ENCODE measurements around the gene NXPE2.
"Not testable (repeated sequence)": the region's sequence is repeated elsewhere in the genome, so short reads cannot be mapped to it uniquely, and the experiment has no call there.

Gene NXPE2

GRCh38 chr11:114678125-114679036, at the start of gene NXPE2:
NXPE2 (plus strand) TSS chr11:114678527; CDS start chr11:114678576, 49 bp downstream.
- no peaks in the 10 kb centered on the region for H3K36me3 ChIP-seq (ENCODE audit: control insufficient read depth, insufficient read depth, low read length, severe bottlenecking)
- H3K27me3 ChIP-seq (replicated peaks; ENCODE audit: control insufficient read depth, insufficient read depth, low read length), result no peaks in the 10 kb centered on the region
- no peaks in the 10 kb centered on the region for H3K4me1 ChIP-seq (ENCODE audit: control insufficient read depth, insufficient read depth, low read length)
- H3K9me3 ChIP-seq (ENCODE audit: control insufficient read depth, low read length), result peaks cover 5% of the 10 kb centered on the region
- peak; percentile 1 for DNase-seq (ENCODE audit: low read depth)
- H3K4me3 ChIP-seq (ENCODE audit: low read length), result no peak within 1 kb of the TSS
- no peak within 1 kb of the TSS for H3K9ac ChIP-seq (ENCODE audit: low read length)

GRCh38 chr11:114631445-114631965, 46.8 kb upstream of the NXPE2 start:
- not testable (repeated sequence) for H3K9ac ChIP-seq (ENCODE audit: low read length); H3K9me3 ChIP-seq (ENCODE audit: control insufficient read depth, low read length); DNase-seq (ENCODE audit: low read depth)

GRCh38 chr11:114639440-114639839, 38.9 kb upstream of the NXPE2 start:
- H3K36me3 ChIP-seq (ENCODE audit: control insufficient read depth, insufficient read depth, low read length, severe bottlenecking); H3K4me1 ChIP-seq (ENCODE audit: control insufficient read depth, insufficient read depth, low read length); H3K4me3 ChIP-seq (ENCODE audit: low read length); H3K27me3 ChIP-seq (replicated peaks; ENCODE audit: control insufficient read depth, insufficient read depth, low read length); DNase-seq (ENCODE audit: low read depth); H3K9me3 ChIP-seq (ENCODE audit: control insufficient read depth, low read length); H3K9ac ChIP-seq (ENCODE audit: low read length): not testable (repeated sequence)

More at GRCh38 chr11:114631445-114631965, 46.8 kb upstream of the NXPE2 start:
- not testable (repeated sequence) for H3K4me3 ChIP-seq (ENCODE audit: low read length); H3K27me3 ChIP-seq (replicated peaks; ENCODE audit: control insufficient read depth, insufficient read depth, low read length); H3K36me3 ChIP-seq (ENCODE audit: control insufficient read depth, insufficient read depth, low read length, severe bottlenecking); H3K4me1 ChIP-seq (ENCODE audit: control insufficient read depth, insufficient read depth, low read length)

GRCh38 chr11:114650661-114651060, 27.7 kb upstream of the NXPE2 start:
- Histone ChIP-seq H3K9ac (ENCODE audit: low read length) (no peak overlapping the region), H3K4me3 (ENCODE audit: low read length) (no peak overlapping the region), H3K4me1 (ENCODE audit: control insufficient read depth, insufficient read depth, low read length) (no peaks in the 10 kb centered on the region), H3K9me3 (ENCODE audit: control insufficient read depth, low read length) (peaks cover 3% of the 10 kb centered on the region), H3K36me3 (ENCODE audit: control insufficient read depth, insufficient read depth, low read length, severe bottlenecking) (no peaks in the 10 kb centered on the region), H3K27me3 (replicated peaks; ENCODE audit: control insufficient read depth, insufficient read depth, low read length) (no peaks in the 10 kb centered on the region)
- DNase-seq (ENCODE audit: low read depth), result no peak

DNA sequence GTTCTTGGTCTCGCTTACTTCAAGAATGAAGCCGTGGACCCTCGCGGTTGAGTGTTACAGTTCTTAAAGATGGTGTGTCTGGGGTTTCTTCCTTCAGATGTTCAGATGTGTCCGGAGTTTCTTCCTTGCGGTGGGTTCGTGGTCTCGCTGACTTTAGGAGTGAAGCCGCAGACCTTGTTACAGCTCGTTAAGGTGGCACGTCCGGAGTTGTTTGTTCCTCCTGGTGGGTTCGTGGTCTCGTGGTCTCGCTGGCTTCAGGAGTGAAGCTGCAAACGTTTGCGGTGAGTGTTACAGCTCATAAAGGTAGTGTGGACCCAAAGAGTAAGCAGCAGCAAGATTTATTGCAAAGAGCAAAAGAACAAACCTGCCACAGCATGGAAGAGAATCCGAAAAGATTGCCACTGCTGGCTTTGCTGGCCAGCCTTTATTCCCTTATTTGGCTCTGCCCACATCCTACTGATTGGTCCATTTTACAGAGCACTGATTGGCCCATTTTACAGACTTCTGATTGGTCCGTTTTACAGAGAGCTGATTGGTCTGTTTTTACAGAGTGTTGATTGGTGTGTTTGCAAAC, 27.1 kb upstream of the NXPE2 start:
- Histone ChIP-seq H3K9ac (ENCODE audit: low read length) (no peak overlapping the region), H3K36me3 (ENCODE audit: control insufficient read depth, insufficient read depth, low read length, severe bottlenecking) (no peaks in the 10 kb centered on the region), H3K9me3 (ENCODE audit: control insufficient read depth, low read length) (peaks cover 3% of the 10 kb centered on the region), H3K4me1 (ENCODE audit: control insufficient read depth, insufficient read depth, low read length) (no peaks in the 10 kb centered on the region), H3K4me3 (ENCODE audit: low read length) (no peak overlapping the region), H3K27me3 (replicated peaks; ENCODE audit: control insufficient read depth, insufficient read depth, low read length) (no peaks in the 10 kb centered on the region)
- DNase-seq (ENCODE audit: low read depth), result no peak

- no peaks in the 10 kb centered on the region for H3K27me3 ChIP-seq (replicated peaks; ENCODE audit: control insufficient read depth, insufficient read depth, low read length)
- peaks cover 1% of the 10 kb centered on the region for H3K9me3 ChIP-seq (ENCODE audit: control insufficient read depth, low read length)
- no peak overlapping the region for H3K9ac ChIP-seq (ENCODE audit: low read length)
- H3K4me3 ChIP-seq (ENCODE audit: low read length), result no peak overlapping the region
- no peak for DNase-seq (ENCODE audit: low read depth)
- H3K36me3 ChIP-seq (ENCODE audit: control insufficient read depth, insufficient read depth, low read length, severe bottlenecking), result no peaks in the 10 kb centered on the region
- H3K4me1 ChIP-seq (ENCODE audit: control insufficient read depth, insufficient read depth, low read length), result no peaks in the 10 kb centered on the region
Measured at GRCh38 chr11:114653148-114653547, 25.2 kb upstream of the NXPE2 start.

GRCh38 chr11:114664641-114665040, 13.7 kb upstream of the NXPE2 start:
- H3K36me3 ChIP-seq (ENCODE audit: control insufficient read depth, insufficient read depth, low read length, severe bottlenecking), result no peaks in the 10 kb centered on the region
- no peaks in the 10 kb centered on the region for H3K4me1 ChIP-seq (ENCODE audit: control insufficient read depth, insufficient read depth, low read length)
- DNase-seq (ENCODE audit: low read depth), result no peak
- H3K9me3 ChIP-seq (ENCODE audit: control insufficient read depth, low read length), result peaks cover 2% of the 10 kb centered on the region
- H3K4me3 ChIP-seq (ENCODE audit: low read length), result no peak overlapping the region
- no peak overlapping the region for H3K9ac ChIP-seq (ENCODE audit: low read length)
- H3K27me3 ChIP-seq (replicated peaks; ENCODE audit: control insufficient read depth, insufficient read depth, low read length), result no peaks in the 10 kb centered on the region

- H3K9ac ChIP-seq (ENCODE audit: low read length), result no peak overlapping the region
- H3K27me3 ChIP-seq (replicated peaks; ENCODE audit: control insufficient read depth, insufficient read depth, low read length), result no peaks in the 10 kb centered on the region
- peaks cover 11% of the 10 kb centered on the region for H3K9me3 ChIP-seq (ENCODE audit: control insufficient read depth, low read length)
- DNase-seq (ENCODE audit: low read depth), result no peak
- no peaks in the 10 kb centered on the region for H3K36me3 ChIP-seq (ENCODE audit: control insufficient read depth, insufficient read depth, low read length, severe bottlenecking)
- H3K4me3 ChIP-seq (ENCODE audit: low read length), result no peak overlapping the region
- no peaks in the 10 kb centered on the region for H3K4me1 ChIP-seq (ENCODE audit: control insufficient read depth, insufficient read depth, low read length)
Measured at GRCh38 chr11:114666760-114667159, 11.6 kb upstream of the NXPE2 start.

DNA sequence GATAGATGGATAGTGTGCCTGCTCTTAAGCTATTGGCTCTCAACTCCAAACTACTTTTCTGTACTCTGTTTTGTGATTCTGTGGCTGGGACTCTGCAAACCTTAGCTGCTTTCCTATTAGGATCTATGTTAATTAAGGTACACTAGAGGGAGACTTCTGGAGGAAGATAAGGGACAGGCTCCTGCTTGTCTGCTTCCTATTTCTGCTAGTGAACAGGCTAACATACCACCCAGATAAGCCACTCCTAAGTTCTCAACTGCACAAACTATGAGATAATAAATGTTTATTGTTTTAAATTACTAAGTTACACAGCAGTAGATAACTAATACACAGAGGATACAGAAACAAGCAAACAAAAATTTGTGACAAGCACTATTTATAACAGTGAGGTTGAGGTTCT, 10.2 kb upstream of the NXPE2 start:
- Histone ChIP-seq H3K9me3 (ENCODE audit: control insufficient read depth, low read length) (peaks cover 14% of the 10 kb centered on the region), H3K36me3 (ENCODE audit: control insufficient read depth, insufficient read depth, low read length, severe bottlenecking) (no peaks in the 10 kb centered on the region), H3K4me3 (ENCODE audit: low read length) (no peak overlapping the region), H3K27me3 (replicated peaks; ENCODE audit: control insufficient read depth, insufficient read depth, low read length) (no peaks in the 10 kb centered on the region), H3K4me1 (ENCODE audit: control insufficient read depth, insufficient read depth, low read length) (no peaks in the 10 kb centered on the region), H3K9ac (ENCODE audit: low read length) (no peak overlapping the region)
- DNase-seq (ENCODE audit: low read depth), result no peak

GRCh38 chr11:114673661-114674060, 4.7 kb upstream of the NXPE2 start:
- DNase-seq (ENCODE audit: low read depth), result no peak
- Histone ChIP-seq H3K4me3 (ENCODE audit: low read length) (no peak overlapping the region), H3K36me3 (ENCODE audit: control insufficient read depth, insufficient read depth, low read length, severe bottlenecking) (no peaks in the 10 kb centered on the region), H3K9me3 (ENCODE audit: control insufficient read depth, low read length) (peaks cover 14% of the 10 kb centered on the region), H3K4me1 (ENCODE audit: control insufficient read depth, insufficient read depth, low read length) (no peaks in the 10 kb centered on the region), H3K27me3 (replicated peaks; ENCODE audit: control insufficient read depth, insufficient read depth, low read length) (no peaks in the 10 kb centered on the region), H3K9ac (ENCODE audit: low read length) (no peak overlapping the region)

DNA sequence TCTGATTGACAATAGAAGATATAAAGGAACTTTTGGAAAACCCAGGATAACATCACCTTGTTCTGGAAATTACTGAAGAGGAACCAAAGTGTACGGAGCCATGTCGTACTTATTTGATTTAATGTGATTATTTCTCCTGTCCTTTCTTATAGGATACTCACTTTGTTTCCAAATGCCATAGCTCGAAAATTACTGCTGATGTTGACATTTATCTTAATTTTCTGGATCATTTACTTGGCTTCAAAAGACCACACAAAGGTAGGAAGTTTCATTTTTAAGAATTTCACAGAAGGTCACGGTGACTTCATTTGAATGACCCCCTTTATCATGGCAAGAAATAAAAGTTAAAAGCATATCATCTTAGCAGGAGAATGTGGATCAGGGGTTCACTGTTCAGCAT, 1.2 kb downstream of the NXPE2 start:
- no peak overlapping the region for H3K4me3 ChIP-seq (ENCODE audit: low read length)
- no peaks in the 10 kb centered on the region for H3K27me3 ChIP-seq (replicated peaks; ENCODE audit: control insufficient read depth, insufficient read depth, low read length)
- no peak for DNase-seq (ENCODE audit: low read depth)
- H3K4me1 ChIP-seq (ENCODE audit: control insufficient read depth, insufficient read depth, low read length), result no peaks in the 10 kb centered on the region
- no peaks in the 10 kb centered on the region for H3K36me3 ChIP-seq (ENCODE audit: control insufficient read depth, insufficient read depth, low read length, severe bottlenecking)
- peaks cover 10% of the 10 kb centered on the region for H3K9me3 ChIP-seq (ENCODE audit: control insufficient read depth, low read length)
- H3K9ac ChIP-seq (ENCODE audit: low read length), result no peak overlapping the region

Data from adipocyte (in vitro differentiated cells).